ENCODE results near the gene RAD51B. TPM values are rescaled to one million over a fixed set of nuclear protein-coding genes. Genes with fewer than 3 reads are reported as not detected.

RAD51B gene
- total RNA-seq, 2 donors from 2014 or later, result 22.8 to 33.8 TPM

GRCh38 chr14:68345738-68346137, 526.2 kb downstream of the RAD51B start:
- H3K4me3 Mint-ChIP-seq, result no peak overlapping the region
- H3K9me3 ChIP-seq (ENCODE audit: control insufficient read depth, low read length), result peaks cover 17% of the 10 kb centered on the region
- H3K36me3 ChIP-seq (ENCODE audit: control insufficient read depth, insufficient read depth, low read length), result no peaks in the 10 kb centered on the region
- H3K9ac ChIP-seq (ENCODE audit: extremely low read depth, low read length, poor library complexity, severe bottlenecking), result no peak overlapping the region
- TF ChIP-seq, protein P1, sequence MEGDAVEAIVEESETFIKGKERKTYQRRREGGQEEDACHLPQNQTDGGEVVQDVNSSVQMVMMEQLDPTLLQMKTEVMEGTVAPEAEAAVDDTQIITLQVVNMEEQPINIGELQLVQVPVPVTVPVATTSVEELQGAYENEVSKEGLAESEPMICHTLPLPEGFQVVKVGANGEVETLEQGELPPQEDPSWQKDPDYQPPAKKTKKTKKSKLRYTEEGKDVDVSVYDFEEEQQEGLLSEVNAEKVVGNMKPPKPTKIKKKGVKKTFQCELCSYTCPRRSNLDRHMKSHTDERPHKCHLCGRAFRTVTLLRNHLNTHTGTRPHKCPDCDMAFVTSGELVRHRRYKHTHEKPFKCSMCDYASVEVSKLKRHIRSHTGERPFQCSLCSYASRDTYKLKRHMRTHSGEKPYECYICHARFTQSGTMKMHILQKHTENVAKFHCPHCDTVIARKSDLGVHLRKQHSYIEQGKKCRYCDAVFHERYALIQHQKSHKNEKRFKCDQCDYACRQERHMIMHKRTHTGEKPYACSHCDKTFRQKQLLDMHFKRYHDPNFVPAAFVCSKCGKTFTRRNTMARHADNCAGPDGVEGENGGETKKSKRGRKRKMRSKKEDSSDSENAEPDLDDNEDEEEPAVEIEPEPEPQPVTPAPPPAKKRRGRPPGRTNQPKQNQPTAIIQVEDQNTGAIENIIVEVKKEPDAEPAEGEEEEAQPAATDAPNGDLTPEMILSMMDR (conservative IDR thresholded peaks at IDR 0.05), result no peak
- H3K27ac ChIP-seq (ENCODE audit: low read depth, low read length), result no peak overlapping the region
- H3K27me3 ChIP-seq (ENCODE audit: control insufficient read depth, insufficient read depth, low read length, poor library complexity, severe bottlenecking), result peaks cover 5% of the 10 kb centered on the region
- no peak overlapping the region for H3K4me3 ChIP-seq (ENCODE audit: low read length)
- H3K4me1 Mint-ChIP-seq, result peaks cover 22% of the 10 kb centered on the region
- H3K4me1 ChIP-seq (ENCODE audit: control insufficient read depth, insufficient read depth, low read length), result no peaks in the 10 kb centered on the region
- no peak for DNase-seq
- no peak overlapping the region for H3K27ac Mint-ChIP-seq
- H3K36me3 Mint-ChIP-seq (ENCODE audit: low read depth), result peaks cover 6% of the 10 kb centered on the region
- peaks cover 18% of the 10 kb centered on the region for H3K9me3 Mint-ChIP-seq
- WGBS, 2 experiments (ENCODE audit: insufficient coverage in 1 of 2, insufficient read length in 1 of 2), result 88 to 94% methylated on average over 3 to 4 of the region's 4 CpGs
- H3K27me3 Mint-ChIP-seq (ENCODE audit: insufficient read depth), result peaks cover 31% of the 10 kb centered on the region

- Histone ChIP-seq H3K9ac (ENCODE audit: extremely low read depth, low read length, poor library complexity, severe bottlenecking) (no peak overlapping the region), H3K36me3 (ENCODE audit: control insufficient read depth, insufficient read depth, low read length) (no peaks in the 10 kb centered on the region), H3K27ac (ENCODE audit: low read depth, low read length) (no peak overlapping the region), H3K9me3 (ENCODE audit: control insufficient read depth, low read length) (peaks cover 17% of the 10 kb centered on the region), H3K4me3 (ENCODE audit: low read length) (no peak overlapping the region), H3K4me1 (ENCODE audit: control insufficient read depth, insufficient read depth, low read length) (no peaks in the 10 kb centered on the region), H3K27me3 (ENCODE audit: control insufficient read depth, insufficient read depth, low read length, poor library complexity, severe bottlenecking) (no peaks in the 10 kb centered on the region)
- peaks cover 22% of the 10 kb centered on the region for H3K27me3 Mint-ChIP-seq (ENCODE audit: insufficient read depth)
- TF ChIP-seq, protein P1 (conservative IDR thresholded peaks at IDR 0.05), result no peak
- no peak overlapping the region for H3K27ac Mint-ChIP-seq
- H3K4me1 Mint-ChIP-seq, result peaks cover 20% of the 10 kb centered on the region
- H3K4me3 Mint-ChIP-seq, result no peak overlapping the region
- no peak for DNase-seq
- peaks cover 18% of the 10 kb centered on the region for H3K9me3 Mint-ChIP-seq
- H3K36me3 Mint-ChIP-seq (ENCODE audit: low read depth), result peaks cover 6% of the 10 kb centered on the region
- 91 to 95% methylated on average over 4 to 5 of the region's 5 CpGs for WGBS, 2 experiments (ENCODE audit: insufficient coverage in 1 of 2, insufficient read length in 1 of 2)
These were observed 527.2 kb downstream of the RAD51B start for GRCh38 chr14:68346556-68347343.

- 93 to 94% methylated on average over 7 to 8 of the region's 8 CpGs for WGBS, 2 experiments (ENCODE audit: insufficient coverage in 1 of 2, insufficient read length in 1 of 2)
These were observed 530.5 kb downstream of the RAD51B start for GRCh38 chr14:68349900-68350629.

More at GRCh38 chr14:68349900-68350629, 530.5 kb downstream of the RAD51B start:
- peaks cover 8% of the 10 kb centered on the region for H3K9me3 ChIP-seq (ENCODE audit: control insufficient read depth, low read length)
- no peak overlapping the region for H3K27ac ChIP-seq (ENCODE audit: low read depth, low read length)
- DNase-seq, result no peak
- no peak overlapping the region for H3K4me3 ChIP-seq (ENCODE audit: low read length)
- H3K36me3 Mint-ChIP-seq (ENCODE audit: low read depth), result peaks cover 4% of the 10 kb centered on the region
- no peak overlapping the region for H3K4me3 Mint-ChIP-seq
- H3K27me3 ChIP-seq (ENCODE audit: control insufficient read depth, insufficient read depth, low read length, poor library complexity, severe bottlenecking), result no peaks in the 10 kb centered on the region
- H3K4me1 Mint-ChIP-seq, result peaks cover 6% of the 10 kb centered on the region
- peaks cover 15% of the 10 kb centered on the region for H3K9me3 Mint-ChIP-seq
- no peaks in the 10 kb centered on the region for H3K4me1 ChIP-seq (ENCODE audit: control insufficient read depth, insufficient read depth, low read length)
- TF ChIP-seq, protein P1 (conservative IDR thresholded peaks at IDR 0.05), result no peak
- H3K36me3 ChIP-seq (ENCODE audit: control insufficient read depth, insufficient read depth, low read length), result no peaks in the 10 kb centered on the region
- no peak overlapping the region for H3K27ac Mint-ChIP-seq
- H3K27me3 Mint-ChIP-seq (ENCODE audit: insufficient read depth), result peaks cover 12% of the 10 kb centered on the region
- H3K9ac ChIP-seq (ENCODE audit: extremely low read depth, low read length, poor library complexity, severe bottlenecking), result no peak overlapping the region

All from endodermal cell (in vitro differentiated cells).